Omental fat pad (tissue), 4 donors: ENCODE measurements around the gene LRCH4. TPM values are rescaled to one million over a fixed set of nuclear protein-coding genes. Genes with fewer than 3 reads are reported as not detected.
A peak's percentile ranks its signal among the peaks of the same experiment; 100 is the strongest.
"Not testable (repeated sequence)": the region's sequence is repeated elsewhere in the genome, so short reads cannot be mapped to it uniquely, and the experiment has no call there.

ENCODE experiments used
- ATAC-seq: fragments of 150-250 bp; one replicate; pipeline ENCODE4 v1.9.1; 2016; ENCODE audit warnings: mild to moderate bottlenecking, moderate library complexity; ENCODE audit not compliant: low FRiP score
- DNase-seq: peaks from one replicate; pipeline ENCODE4 v3.0.0-alpha.2; 2019; ENCODE audit warnings: low spot score
- CTCF ChIP-seq, 3 donors: fragments of 450-650 bp; IDR thresholded peaks; one replicate each; pipeline ENCODE4 v1.5.1; 2016 to 2017; ENCODE audit warnings: antibody characterized with exemption in 3 of 3, mild to moderate bottlenecking in 3 of 3, moderate library complexity in 2 of 3
- total RNA-seq, 4 donors: library from RNA; depleted of rRNA; stranded (reverse); fragments of >200 nt; gene quantifications; one replicate each; pipeline ENCODE4 v1.1.0, GENCODE V29; 2016

LRCH4 gene
- total RNA-seq, 4 donors from 2014 or later = 51.8 to 108 (median 55.7) TPM

- no peak for TF ChIP-seq CTCF (IDR thresholded peaks at IDR 0.05)
- ATAC-seq (no peak), DNase-seq (no peak)
These were observed 24.3 kb downstream of the LRCH4 start for GRCh38 chr7:100561491-100562194.

- DNase-seq = no peak
- no peak for ATAC-seq
These were observed 26.8 kb downstream of the LRCH4 start for GRCh38 chr7:100559127-100559526.

GRCh38 chr7:100556541-100556940 is 29.4 kb downstream of the LRCH4 start:
- DNase-seq = no peak
- ATAC-seq = peak; percentile 52
- no peak for TF ChIP-seq CTCF (IDR thresholded peaks at IDR 0.05)

More at GRCh38 chr7:100559127-100559526, 26.8 kb downstream of the LRCH4 start:
- no peak for TF ChIP-seq CTCF (IDR thresholded peaks at IDR 0.05)

GRCh38 chr7:100555701-100556100 is 30.2 kb downstream of the LRCH4 start:
- no peak for TF ChIP-seq CTCF (IDR thresholded peaks at IDR 0.05)
- ATAC-seq = no peak
- no peak for DNase-seq

- ATAC-seq (no peak), DNase-seq (no peak)
- no peak for TF ChIP-seq CTCF (IDR thresholded peaks at IDR 0.05)
These were observed 32.9 kb downstream of the LRCH4 start for GRCh38 chr7:100553032-100553431.

GRCh38 chr7:100552532-100552931 is 33.4 kb downstream of the LRCH4 start:
- no peak for TF ChIP-seq CTCF (IDR thresholded peaks at IDR 0.05)
- DNase-seq (no peak), ATAC-seq (no peak)

- not testable (repeated sequence) for ATAC-seq
These were observed 37.5 kb downstream of the LRCH4 start for GRCh38 chr7:100548446-100548845.

More at GRCh38 chr7:100548446-100548845, 37.5 kb downstream of the LRCH4 start:
- DNase-seq = not testable (repeated sequence)
